Esophagus squamous epithelium (tissue), 5 donors: Measurements from ENCODE around the gene RPL5. TPM values are rescaled to one million over a fixed set of nuclear protein-coding genes. Genes with fewer than 3 reads are reported as not detected.
A peak's percentile ranks its signal among the peaks of the same experiment; 100 is the strongest.

Experiments
- DNase-seq: peaks from one replicate; lab custom pipeline; 2025; lab: John Stamatoyannopoulos, UW
- H3K27ac ChIP-seq, 4 donors: fragments of 200-600 bp; sonication (generic); one replicate each; pipeline ENCODE4 v1.5.1; 2016 to 2019; ENCODE audit warnings: mild to moderate bottlenecking in 1 of 4
- H3K27me3 ChIP-seq, 4 donors: fragments of 200-600 bp; sonication (generic); 1 replicate in 3 of 4; 2 replicates in 1 of 4; pipeline versions ENCODE4 v1.5.1 to v1.6.0; 2017 to 2021; ENCODE audit warnings: antibody characterized with exemption in 1 of 4
- H3K36me3 ChIP-seq, 3 donors: fragments of 200-600 bp; sonication (generic); one replicate each; pipeline ENCODE4 v1.5.1; 2016 to 2019
- H3K4me1 ChIP-seq, 3 donors: fragments of 200-600 bp; sonication (generic); one replicate each; pipeline ENCODE4 v1.5.1; 2017 to 2019
- H3K4me3 ChIP-seq, 4 donors: fragments of 200-600 bp; sonication (generic); 1 replicate in 3 of 4; 2 replicates in 1 of 4; pipeline ENCODE4 v1.5.1; 2016 to 2019; ENCODE audit warnings: mild to moderate bottlenecking in 2 of 4, moderate library complexity in 1 of 4
- H3K9me3 ChIP-seq, 3 donors: fragments of 200-600 bp; sonication (generic); one replicate each; pipeline ENCODE4 v1.5.1; 2016 to 2019
- CTCF ChIP-seq, 6 experiments: fragments of 450-650 bp in 4 of 6; fragments of 200-600 bp in 2 of 6; sonication (generic) in 2 of 6; IDR thresholded peaks; one replicate each; pipeline ENCODE4 v1.5.1; 2016 to 2019; ENCODE audit warnings: antibody characterized with exemption in 6 of 6, mild to moderate bottlenecking in 4 of 6, moderate library complexity in 4 of 6
- POLR2A ChIP-seq, 4 donors: fragments of 450-650 bp; IDR thresholded peaks; one replicate each; pipeline ENCODE4 v1.6.1; 2017; ENCODE audit warnings: antibody characterized with exemption in 4 of 4, mild to moderate bottlenecking in 4 of 4, moderate library complexity in 3 of 4
- WGBS, 2 donors: methylation state at CpG; one replicate each; pipeline ENCODE4 v1.1.5; 2018; 5-methylcytosine and 5-hydroxymethylcytosine counted together
- intact Hi-C: fragments of 100-400 bp; cut with DNase I; formaldehyde crosslinking; loops from one replicate; pipeline ENCODE4 v1.15.0; 2022
- total RNA-seq, 4 donors: library from RNA; depleted of rRNA; stranded (reverse); fragments of >200 nt; gene quantifications; one replicate each; pipeline ENCODE4 v1.1.0, GENCODE V29; 2016
- donor health status: DM: yes; HTN: yes; CAD: no.

The RPL5 gene
- total RNA-seq, 4 donors from 2014 or later, result 828 to 2,443 (median 1,463) TPM

DNA sequence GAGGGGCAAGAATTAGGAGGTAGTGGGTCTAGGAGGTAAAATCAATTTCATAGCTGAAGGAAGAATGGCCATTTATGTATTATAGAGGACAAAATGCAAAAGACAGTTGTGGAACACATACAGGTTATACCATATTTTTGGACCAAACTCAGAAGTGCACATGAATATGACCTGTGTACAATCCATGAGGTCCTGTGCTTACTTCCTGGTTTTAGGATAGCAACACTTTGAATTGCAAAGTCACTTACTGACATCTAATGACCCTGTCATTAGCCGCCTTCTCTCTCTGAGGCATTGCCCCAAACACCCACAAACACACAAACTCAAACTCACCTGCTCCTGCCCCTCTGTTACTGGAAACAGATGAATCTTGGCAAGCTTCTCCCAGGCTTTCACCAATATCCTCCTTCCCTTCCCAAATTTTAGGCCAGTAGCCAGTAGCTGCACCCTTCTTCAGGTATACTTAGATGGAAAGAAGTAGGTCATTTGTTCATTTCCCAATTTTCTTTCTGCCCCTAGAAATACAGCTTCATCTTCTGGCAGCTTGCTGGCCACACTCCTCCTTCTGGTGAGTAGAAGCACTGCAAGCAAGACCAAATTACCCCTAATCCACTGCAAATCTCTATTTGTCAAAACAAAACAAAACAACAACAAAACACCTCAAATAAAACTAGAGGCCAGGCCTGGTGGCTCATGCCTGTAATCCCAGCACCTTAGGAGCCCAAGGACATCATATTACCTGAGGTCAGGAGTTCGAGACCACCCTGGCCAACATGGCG is 13.7 kb upstream of the RPL5 start:
- WGBS, 2 donors, result 89 to 94% methylated on average over 3 of the region's 3 CpGs
- Histone ChIP-seq H3K27ac (no peak overlapping the region), H3K9me3 (no peaks in the 10 kb centered on the region), H3K4me1 (no peaks in the 10 kb centered on the region), H3K36me3 (no peaks in the 10 kb centered on the region), H3K4me3 (no peak overlapping the region), H3K27me3 (no peaks in the 10 kb centered on the region)
- DNase-seq, result no peak
- TF ChIP-seq CTCF (IDR thresholded peaks at IDR 0.05), result peak in 5 of 6 experiments; percentile 57 to 73 (median 62)
- TF ChIP-seq POLR2A (IDR thresholded peaks at IDR 0.05), result no peak
- intact Hi-C loops, result no loop called here

- no peak for TF ChIP-seq CTCF (IDR thresholded peaks at IDR 0.05)
- no peak for TF ChIP-seq POLR2A (IDR thresholded peaks at IDR 0.05)
- Histone ChIP-seq H3K27ac (no peak overlapping the region), H3K4me1 (no peaks in the 10 kb centered on the region), H3K4me3 (no peak overlapping the region), H3K36me3 (no peaks in the 10 kb centered on the region), H3K27me3 (no peaks in the 10 kb centered on the region), H3K9me3 (no peaks in the 10 kb centered on the region)
- intact Hi-C loops, result no loop called here
- WGBS, 2 donors, result 59 to 69% methylated on average over 3 of the region's 3 CpGs
- no peak for DNase-seq
These were observed 11.8 kb upstream of the RPL5 start for GRCh38 chr1:92820024-92820423.

DNA sequence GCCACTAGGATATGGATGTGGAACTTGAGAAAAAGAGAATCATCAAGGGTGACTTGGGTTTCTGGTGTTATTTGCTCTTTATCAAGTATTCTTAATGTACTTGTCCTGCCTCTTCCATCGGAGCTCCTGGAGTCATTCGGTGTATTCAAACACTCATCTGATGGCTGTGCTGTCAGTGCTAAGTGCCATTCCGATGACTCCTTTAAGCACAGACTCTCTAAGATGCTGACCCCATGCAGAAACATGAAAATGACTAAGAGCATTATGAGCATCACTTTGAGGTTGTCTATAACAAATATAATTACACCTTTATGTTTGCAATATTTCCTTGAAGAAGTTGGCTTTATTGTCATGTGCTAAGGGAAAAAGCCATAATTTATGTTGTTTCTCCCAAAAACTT is 11.3 kb upstream of the RPL5 start:
- Histone ChIP-seq H3K9me3 (no peaks in the 10 kb centered on the region), H3K36me3 (no peaks in the 10 kb centered on the region), H3K4me1 (no peaks in the 10 kb centered on the region), H3K4me3 (no peak overlapping the region), H3K27me3 (no peaks in the 10 kb centered on the region), H3K27ac (no peak overlapping the region)
- DNase-seq, result no peak
- WGBS, 2 donors, result 89 to 94% methylated on average over 3 of the region's 3 CpGs
- no peak for TF ChIP-seq POLR2A (IDR thresholded peaks at IDR 0.05)
- TF ChIP-seq CTCF (IDR thresholded peaks at IDR 0.05), result no peak
- intact Hi-C loops, result no loop called here

- intact Hi-C loops, result no loop called here
- Histone ChIP-seq H3K27ac (no peak overlapping the region), H3K4me3 (no peak overlapping the region), H3K9me3 (no peaks in the 10 kb centered on the region), H3K27me3 (no peaks in the 10 kb centered on the region), H3K4me1 (no peaks in the 10 kb centered on the region), H3K36me3 (no peaks in the 10 kb centered on the region)
- DNase-seq, result no peak
- no peak for TF ChIP-seq CTCF (IDR thresholded peaks at IDR 0.05)
- no peak for TF ChIP-seq POLR2A (IDR thresholded peaks at IDR 0.05)
- WGBS, 2 donors, result 81 to 83% methylated on average over 3 of the region's 3 CpGs
These were observed 9.0 kb upstream of the RPL5 start for GRCh38 chr1:92822879-92823278.

GRCh38 chr1:92826792-92827191 is 5.0 kb upstream of the RPL5 start:
- intact Hi-C loops, result no loop called here
- peaks cover 0 to 5% (median 0%) of the 10 kb centered on the region in 3 donors for H3K4me1 ChIP-seq
- no peaks in the 10 kb centered on the region for H3K36me3 ChIP-seq
- no peaks in the 10 kb centered on the region for H3K27me3 ChIP-seq
- no peak overlapping the region for H3K4me3 ChIP-seq
- WGBS, 2 donors, result 63 to 67% methylated on average over 3 to 5 of the region's 6 CpGs
- H3K27ac ChIP-seq, result no peak overlapping the region
- H3K9me3 ChIP-seq, result no peaks in the 10 kb centered on the region
- TF ChIP-seq CTCF (IDR thresholded peaks at IDR 0.05) (no peak), POLR2A (IDR thresholded peaks at IDR 0.05) (no peak)
- DNase-seq, result no peak
